Stimulated activated naive CD8-positive, alpha-beta T cell treated with anti-CD3 and anti-CD28 coated beads, Interleukin-15, Interleukin-2, amounts not matched to agents 100 ng/mL and 50 ng/mL, for 24 hours (primary cell): ENCODE data around the gene LCE2A.

ENCODE experiments used
- H3K27ac Mint-ChIP-seq: one replicate; pipeline ENCODE4 v1.8.0; 2021; ENCODE audit warnings: mild to moderate bottlenecking, mixed read lengths
- H3K27me3 Mint-ChIP-seq: one replicate; pipeline ENCODE4 v1.8.0; 2021; ENCODE audit warnings: mixed read lengths
- H3K36me3 Mint-ChIP-seq: one replicate; pipeline ENCODE4 v1.8.0; 2021; ENCODE audit warnings: low read depth, mixed read lengths
- H3K4me1 Mint-ChIP-seq: one replicate; pipeline ENCODE4 v1.8.0; 2021; ENCODE audit warnings: low read depth, mixed read lengths
- H3K4me3 Mint-ChIP-seq: one replicate; pipeline ENCODE4 v1.8.0; 2021; ENCODE audit warnings: mild to moderate bottlenecking, mixed read lengths
- H3K9me3 Mint-ChIP-seq: one replicate; pipeline ENCODE4 v1.8.0; 2021; ENCODE audit warnings: mixed read lengths

Gene LCE2A

DNA sequence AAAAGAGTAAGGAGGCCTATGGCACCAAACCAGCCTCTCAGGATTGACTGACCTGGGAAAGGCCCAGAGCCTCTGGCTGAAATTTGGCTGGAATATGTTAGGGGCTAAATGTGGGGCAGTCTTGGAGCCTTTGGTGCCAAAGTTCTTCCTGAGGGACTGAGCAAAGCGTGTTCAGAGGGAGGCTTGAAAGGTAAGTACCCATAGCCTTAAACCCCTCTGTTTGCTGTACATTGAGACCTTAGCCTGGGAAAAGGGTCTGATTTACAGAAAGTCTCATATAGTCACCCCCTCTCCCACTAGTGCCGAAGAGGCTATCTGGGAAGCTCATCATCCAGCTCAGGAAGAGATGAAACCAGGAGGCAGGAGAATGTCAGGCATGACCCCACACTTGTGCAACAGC lies 9.7 kb downstream of the LCE2A start, which contains the start of gene LCE4A:
Gene LCE4A, plus strand, starts transcription at position 301 of the 400 bp plus-strand sequence. CDS start 916 bp downstream, outside the sequence.
- Mint-ChIP-seq H3K36me3 (no peaks in the 10 kb centered on the region), H3K4me1 (no peaks in the 10 kb centered on the region), H3K4me3 (no peak within 1 kb of the TSS), H3K9me3 (no peaks in the 10 kb centered on the region), H3K27me3 (peaks cover 36% of the 10 kb centered on the region), H3K27ac (no peak within 1 kb of the TSS)

DNA sequence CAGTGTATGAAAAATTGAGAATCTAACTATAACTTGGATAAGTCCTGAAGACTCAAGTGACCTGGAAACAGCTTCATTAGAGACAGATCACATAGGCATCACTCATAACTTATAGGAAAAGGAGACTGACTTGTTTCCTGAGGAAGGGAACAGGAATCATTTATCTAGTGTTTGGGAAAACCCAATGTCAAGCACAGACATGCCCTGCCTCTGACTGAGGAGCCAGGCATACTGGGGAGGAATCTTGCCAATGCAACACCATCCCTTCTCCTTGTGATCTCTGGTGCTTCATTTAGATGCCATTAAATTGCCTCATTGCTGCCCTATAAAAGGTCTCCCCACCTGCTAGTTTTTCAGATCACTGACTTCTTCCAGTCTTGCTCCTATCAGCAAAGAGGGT lies 20.1 kb downstream of the LCE2A start:
- no peak overlapping the region for H3K27ac Mint-ChIP-seq
- peaks cover 8% of the 10 kb centered on the region for H3K9me3 Mint-ChIP-seq
- H3K27me3 Mint-ChIP-seq, result peaks cover 25% of the 10 kb centered on the region
- no peaks in the 10 kb centered on the region for H3K4me1 Mint-ChIP-seq
- H3K4me3 Mint-ChIP-seq, result no peak overlapping the region
- no peaks in the 10 kb centered on the region for H3K36me3 Mint-ChIP-seq

DNA sequence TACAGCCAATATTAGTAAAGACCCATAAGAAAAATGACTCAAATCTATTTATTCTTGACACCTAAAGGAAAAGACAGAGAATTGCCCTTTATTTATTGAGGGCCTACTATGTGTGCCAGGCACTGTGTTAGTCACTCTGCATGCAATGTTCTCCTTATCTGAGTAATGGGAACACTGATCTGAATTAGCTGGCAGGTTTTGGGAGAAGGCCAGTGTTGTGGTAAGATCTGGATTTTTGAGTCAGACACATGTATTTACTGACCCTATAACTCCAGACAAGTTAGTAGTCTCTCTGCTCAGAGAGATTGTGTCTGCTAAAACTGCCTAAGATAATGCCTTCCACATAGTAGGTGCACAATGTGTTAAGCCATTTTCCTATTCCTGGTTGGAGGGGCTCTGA lies 27.1 kb downstream of the LCE2A start:
- Mint-ChIP-seq H3K36me3 (no peaks in the 10 kb centered on the region), H3K4me3 (no peak overlapping the region), H3K4me1 (no peaks in the 10 kb centered on the region), H3K27me3 (peaks cover 12% of the 10 kb centered on the region), H3K9me3 (no peaks in the 10 kb centered on the region), H3K27ac (no peak overlapping the region)

DNA sequence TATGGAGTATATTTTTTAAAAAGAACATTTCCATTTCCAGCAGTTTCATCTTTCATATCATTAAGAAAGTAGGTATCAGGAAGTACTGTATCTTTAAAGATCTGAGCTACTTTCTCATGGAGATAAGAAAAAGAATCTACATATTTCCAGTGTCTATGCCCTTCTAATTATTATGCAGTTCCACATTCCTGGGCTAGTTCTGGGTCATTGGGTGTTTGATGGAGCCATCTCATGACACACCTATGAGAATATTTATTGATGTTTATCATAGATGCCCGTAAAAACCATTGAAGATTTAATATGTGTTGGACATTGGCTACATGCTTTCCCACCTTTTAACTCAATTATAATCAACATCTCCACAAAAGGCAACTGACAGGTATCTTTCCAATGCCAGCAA lies 30.8 kb downstream of the LCE2A start:
- Mint-ChIP-seq H3K4me1 (no peaks in the 10 kb centered on the region), H3K27ac (no peak overlapping the region), H3K27me3 (peaks cover 25% of the 10 kb centered on the region), H3K4me3 (no peak overlapping the region), H3K36me3 (no peaks in the 10 kb centered on the region), H3K9me3 (no peaks in the 10 kb centered on the region)

DNA sequence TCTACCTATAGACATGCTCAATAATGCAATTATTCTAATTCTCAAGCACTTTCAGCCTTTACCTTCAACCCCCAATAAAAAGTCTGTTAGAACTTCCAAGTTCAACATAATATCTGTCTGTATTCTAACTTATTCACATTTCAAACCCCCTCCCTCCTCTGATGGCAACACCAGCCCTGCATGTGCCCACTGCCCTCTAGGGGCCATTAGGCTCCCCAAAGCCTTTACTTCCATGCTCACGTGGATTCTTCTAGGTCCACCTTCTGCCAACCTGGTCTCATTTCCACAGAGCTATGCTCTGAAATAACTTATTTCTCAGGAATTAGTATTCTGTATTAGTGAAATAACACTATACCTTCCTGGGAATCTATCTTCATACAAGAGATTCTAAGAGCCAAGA lies 37.5 kb downstream of the LCE2A start:
- Mint-ChIP-seq H3K36me3 (no peaks in the 10 kb centered on the region), H3K9me3 (no peaks in the 10 kb centered on the region), H3K4me3 (no peak overlapping the region), H3K4me1 (no peaks in the 10 kb centered on the region), H3K27me3 (peaks cover 31% of the 10 kb centered on the region), H3K27ac (no peak overlapping the region)

DNA sequence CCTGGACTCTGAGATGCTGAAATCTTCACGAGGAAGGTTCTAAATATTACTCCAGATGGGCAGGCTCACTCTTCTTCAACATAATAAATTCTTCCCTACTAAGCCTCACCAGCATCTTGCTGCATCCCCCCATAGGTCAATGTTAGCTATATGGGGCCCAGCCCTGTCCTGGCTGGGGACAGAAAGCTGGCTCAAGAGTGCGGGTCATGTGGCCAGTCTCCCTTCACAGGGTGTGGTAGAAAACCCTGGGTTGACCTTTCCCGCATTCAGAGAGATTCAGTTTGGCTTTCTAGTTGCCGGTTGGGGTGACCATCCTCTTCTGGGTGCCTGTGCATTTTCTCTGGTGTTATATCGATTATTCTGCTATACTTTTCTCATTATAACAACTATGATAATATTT lies 39.9 kb downstream of the LCE2A start:
- H3K4me3 Mint-ChIP-seq, result no peak overlapping the region
- peaks cover 24% of the 10 kb centered on the region for H3K27me3 Mint-ChIP-seq
- H3K9me3 Mint-ChIP-seq, result no peaks in the 10 kb centered on the region
- no peak overlapping the region for H3K27ac Mint-ChIP-seq
- no peaks in the 10 kb centered on the region for H3K36me3 Mint-ChIP-seq
- no peaks in the 10 kb centered on the region for H3K4me1 Mint-ChIP-seq

DNA sequence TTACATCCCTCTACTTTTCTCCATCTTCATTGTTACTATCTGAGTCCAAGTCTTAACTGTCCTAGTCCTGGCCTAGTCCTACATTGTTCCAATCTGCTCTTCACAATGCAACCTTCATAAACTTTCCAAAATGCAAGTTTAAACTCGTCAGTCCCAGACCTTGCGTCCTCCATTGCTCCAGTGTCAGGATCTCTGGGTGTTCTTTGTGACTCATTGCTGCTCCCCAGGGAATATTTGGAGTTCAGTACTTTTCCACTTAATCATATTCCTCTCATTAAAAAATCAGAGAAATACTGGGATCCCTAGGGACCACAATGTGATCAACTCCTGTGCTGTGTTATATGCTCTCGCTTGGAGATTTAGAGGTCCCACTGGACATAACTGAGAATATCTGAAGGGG lies 41.7 kb downstream of the LCE2A start:
- no peaks in the 10 kb centered on the region for H3K9me3 Mint-ChIP-seq
- H3K36me3 Mint-ChIP-seq, result no peaks in the 10 kb centered on the region
- no peak overlapping the region for H3K27ac Mint-ChIP-seq
- H3K27me3 Mint-ChIP-seq, result peaks cover 23% of the 10 kb centered on the region
- H3K4me1 Mint-ChIP-seq, result no peaks in the 10 kb centered on the region
- no peak overlapping the region for H3K4me3 Mint-ChIP-seq

DNA sequence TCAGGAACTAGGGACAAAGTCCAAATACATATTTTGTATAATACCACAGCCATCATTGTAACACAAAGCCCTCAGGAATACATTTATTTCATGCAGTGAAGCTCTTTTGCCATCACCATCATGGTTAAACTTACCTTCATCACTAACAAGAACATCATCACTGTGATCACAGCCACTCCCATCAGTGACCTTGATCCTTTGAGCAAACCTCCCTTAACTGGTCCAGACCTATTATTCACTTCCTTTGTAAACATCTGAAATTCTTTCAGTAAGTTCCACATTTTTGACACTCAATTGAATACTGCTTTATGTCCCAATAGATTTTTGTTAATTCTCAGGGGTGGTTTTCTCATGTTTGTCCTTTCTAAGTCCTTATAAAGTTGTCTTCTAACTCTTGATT lies 43.5 kb downstream of the LCE2A start:
- peaks cover 24% of the 10 kb centered on the region for H3K27me3 Mint-ChIP-seq

DNA sequence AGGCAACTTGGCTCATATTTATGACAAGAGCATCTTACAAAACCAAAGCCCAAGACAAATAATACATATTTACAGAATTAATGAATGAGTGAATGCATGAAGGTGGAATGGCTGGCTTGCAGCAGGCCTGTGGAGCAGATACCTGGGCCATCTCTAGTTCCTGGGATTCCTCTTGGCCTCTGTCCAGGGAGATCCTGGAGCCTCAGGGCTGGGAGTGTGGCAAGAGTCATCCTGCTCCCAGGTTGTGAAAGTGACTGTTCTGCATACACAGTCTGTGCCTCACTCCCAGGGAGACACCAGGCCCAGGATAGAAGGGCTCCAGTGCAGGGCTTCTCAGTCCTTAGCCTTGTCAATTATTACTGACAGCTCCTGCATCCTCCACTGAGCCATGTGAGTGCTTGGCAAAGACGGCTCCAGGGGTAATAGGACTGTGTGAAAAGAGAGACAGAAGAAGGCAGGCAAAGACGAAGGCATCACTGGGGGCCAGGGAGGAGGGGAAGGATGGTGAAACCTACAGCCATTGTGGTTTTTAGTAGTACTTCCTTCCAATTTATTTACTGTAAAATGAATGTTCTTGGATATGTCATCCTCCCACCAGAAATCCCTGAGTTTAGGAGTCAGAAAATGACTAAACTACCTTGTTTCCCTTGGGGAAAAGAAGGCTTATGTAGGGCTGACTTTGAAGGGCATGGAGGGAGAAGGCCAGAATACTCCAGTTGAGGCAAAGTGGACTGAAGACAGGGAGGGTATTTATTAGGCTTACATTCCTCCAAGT lies 45.4 kb downstream of the LCE2A start:
- Mint-ChIP-seq H3K4me1 (no peaks in the 10 kb centered on the region), H3K27me3 (peaks cover 18% of the 10 kb centered on the region), H3K9me3 (no peaks in the 10 kb centered on the region), H3K4me3 (no peak overlapping the region), H3K27ac (no peak overlapping the region), H3K36me3 (no peaks in the 10 kb centered on the region)

More for the DNA sequence above, 43.5 kb downstream of the LCE2A start:
- no peaks in the 10 kb centered on the region for H3K9me3 Mint-ChIP-seq
- no peaks in the 10 kb centered on the region for H3K36me3 Mint-ChIP-seq
- no peak overlapping the region for H3K27ac Mint-ChIP-seq
- no peaks in the 10 kb centered on the region for H3K4me1 Mint-ChIP-seq
- no peak overlapping the region for H3K4me3 Mint-ChIP-seq

DNA sequence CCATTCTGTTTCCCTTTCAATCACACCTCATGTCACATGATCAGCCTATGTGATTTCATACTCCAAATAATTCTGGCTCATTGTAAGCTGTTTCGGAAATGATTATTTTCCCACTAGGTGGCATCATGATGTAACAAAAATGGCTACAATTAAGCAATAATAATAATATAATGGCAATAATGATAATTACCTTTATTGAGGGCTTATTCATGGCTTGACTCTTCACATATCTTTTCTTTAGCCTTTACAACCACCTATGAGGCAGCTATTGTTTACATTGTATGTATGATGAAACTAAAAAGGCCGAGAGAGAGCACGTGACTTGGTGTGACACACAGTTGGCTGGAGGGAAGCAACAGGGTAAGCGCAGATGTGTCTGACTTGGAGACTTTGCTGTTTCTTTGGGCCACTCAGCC lies 47.2 kb downstream of the LCE2A start:
- no peaks in the 10 kb centered on the region for H3K36me3 Mint-ChIP-seq
- H3K9me3 Mint-ChIP-seq, result no peaks in the 10 kb centered on the region
- H3K4me1 Mint-ChIP-seq, result no peaks in the 10 kb centered on the region
- peaks cover 13% of the 10 kb centered on the region for H3K27me3 Mint-ChIP-seq
- H3K4me3 Mint-ChIP-seq, result no peak overlapping the region
- no peak overlapping the region for H3K27ac Mint-ChIP-seq

DNA sequence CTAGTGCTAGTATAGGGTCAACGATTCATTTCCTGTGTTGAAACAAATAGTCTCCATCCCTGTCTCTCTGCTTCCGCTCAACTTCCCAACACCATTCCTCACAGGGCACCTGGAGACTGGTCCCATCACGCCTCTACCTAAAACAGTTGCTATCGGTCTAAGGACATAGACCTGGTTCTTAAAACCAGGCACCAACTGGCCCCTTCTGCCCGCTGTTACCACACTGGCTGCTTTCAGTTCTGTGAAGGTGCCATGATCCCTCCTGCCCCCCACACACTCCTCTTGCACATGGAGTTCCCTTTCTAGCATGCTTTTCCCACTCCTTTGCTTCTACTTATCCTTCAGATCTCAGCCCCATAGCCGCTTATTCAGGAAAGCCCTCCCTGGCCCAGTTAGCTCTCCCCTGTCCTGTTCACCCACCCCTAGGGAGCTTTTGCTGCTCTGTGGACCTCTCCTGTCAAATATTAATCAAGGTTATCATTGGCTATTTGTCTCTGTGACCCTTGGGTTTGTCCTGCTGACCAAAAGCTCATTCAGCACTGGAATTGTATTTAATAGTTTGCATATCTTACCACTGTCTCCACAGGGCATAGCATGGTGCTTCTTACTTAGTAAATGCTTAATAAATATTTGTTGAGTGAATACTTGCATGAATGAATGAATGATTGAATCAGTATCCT lies 47.8 kb downstream of the LCE2A start:
- no peak overlapping the region for H3K27ac Mint-ChIP-seq
- H3K27me3 Mint-ChIP-seq, result peaks cover 13% of the 10 kb centered on the region
- no peaks in the 10 kb centered on the region for H3K4me1 Mint-ChIP-seq
- no peaks in the 10 kb centered on the region for H3K36me3 Mint-ChIP-seq
- no peak overlapping the region for H3K4me3 Mint-ChIP-seq
- H3K9me3 Mint-ChIP-seq, result no peaks in the 10 kb centered on the region

DNA sequence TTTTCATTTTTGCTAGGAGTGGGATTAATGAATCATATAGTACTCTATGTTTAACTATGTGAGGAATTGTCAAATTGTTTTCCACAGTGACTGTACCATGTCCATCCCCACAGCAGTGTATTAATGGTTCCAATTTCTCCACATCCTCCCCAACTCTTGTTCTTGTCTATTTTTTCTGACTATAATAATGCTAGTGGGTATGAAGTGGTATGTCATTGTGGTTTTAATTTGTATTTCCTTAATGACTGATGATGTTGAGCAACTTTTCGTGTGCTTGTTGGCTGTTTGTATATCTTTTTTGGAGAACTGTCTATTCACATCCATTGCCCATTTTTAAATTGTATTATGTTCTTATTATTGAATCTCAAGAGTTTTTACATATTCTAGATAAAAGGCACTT lies 49.7 kb downstream of the LCE2A start:
- Mint-ChIP-seq H3K36me3 (no peaks in the 10 kb centered on the region), H3K9me3 (no peaks in the 10 kb centered on the region), H3K27ac (no peak overlapping the region), H3K4me3 (no peak overlapping the region), H3K4me1 (no peaks in the 10 kb centered on the region), H3K27me3 (peaks cover 25% of the 10 kb centered on the region)
